ENCODE data around the gene ARPC5L. TPM values are rescaled to one million over a fixed set of nuclear protein-coding genes. Genes with fewer than 3 reads are reported as not detected.

Gene ARPC5L
- total and polyA plus RNA-seq, 2 of the 8 experiments (the other 6 are each of a cell fraction or from before 2014, with no cell fraction given) = 34.1 to 50.6 TPM

GRCh38 chr9:124812441-124812876 is 49.5 kb upstream of the ARPC5L start:
- H3K4me3 ChIP-seq (ENCODE audit: extremely low read depth in 1 of 4, insufficient read depth in 2 of 4, low read depth in 3 of 4, low read length in 4 of 4) = no peak overlapping the region
- H2BK120ac ChIP-seq (replicated peaks; ENCODE audit: low read depth, low read length) = no peak overlapping the region
- peaks cover 10 to 25% (median 16%) of the 10 kb centered on the region in 4 experiments for H3K4me1 ChIP-seq (replicated peaks in 1 of 4; ENCODE audit: control insufficient read depth in 3 of 4, insufficient read depth in 4 of 4, low read length in 3 of 4)
- no peak overlapping the region for H3K23ac ChIP-seq (ENCODE audit: insufficient read length)
- no peaks in the 10 kb centered on the region for H3K36me3 ChIP-seq (ENCODE audit: control insufficient read depth in 2 of 4, insufficient read depth in 4 of 4, low read length in 3 of 4)
- H3K9me3 ChIP-seq (ENCODE audit: insufficient read depth in 2 of 2, low read depth in 1 of 2, low read length in 1 of 2) = no peaks in the 10 kb centered on the region
- H4K8ac ChIP-seq (ENCODE audit: extremely low read depth, insufficient read depth, low read length) = no peak overlapping the region
- H2BK15ac ChIP-seq (ENCODE audit: low read length) = no peak overlapping the region
- H3K14ac ChIP-seq (ENCODE audit: insufficient read length) = no peak overlapping the region
- H3K4me2 ChIP-seq (ENCODE audit: insufficient read depth in 1 of 2, low read depth in 2 of 2, low read length in 2 of 2) = no peak overlapping the region
- DNase-seq (ENCODE audit: low read depth in 1 of 2, low spot score in 2 of 2) (peak in 1 of 2 experiments; percentile 64), FAIRE-seq (no peak)
- WGBS, 2 experiments (ENCODE audit: extremely low coverage in 1 of 2, insufficient coverage in 1 of 2, insufficient read length in 1 of 2, insufficient replicate concordance in 2 of 2, low coverage in 1 of 2, low lambda C conversion rate in 2 of 2, missing lambda C conversion rate in 1 of 2) = 85% methylated on average over 6 of the region's 6 CpGs; no CpG with 5 or more reads in 1 of the 2 experiments
- no peak overlapping the region for H3K56ac ChIP-seq (replicated peaks; ENCODE audit: insufficient read length, low read depth, low read length)
- H2AFZ ChIP-seq (ENCODE audit: low read length) = no peak overlapping the region
- H4K91ac ChIP-seq (replicated peaks; ENCODE audit: insufficient read length, low read length) = no peak overlapping the region
- H4K20me1 ChIP-seq (replicated peaks in 1 of 2; ENCODE audit: control insufficient read depth in 1 of 2, insufficient read depth in 2 of 2, low read length in 2 of 2) = no peaks in the 10 kb centered on the region
- H3K27me3 ChIP-seq (replicated peaks in 1 of 4; ENCODE audit: control insufficient read depth in 3 of 4, extremely low read depth in 1 of 4, insufficient read depth in 3 of 4, low read length in 3 of 4) = no peaks in the 10 kb centered on the region
- POLR2A ChIA-PET (ENCODE audit: partially characterized antibody) = interaction anchor here (0.6 to 5.9 kb wide), 6 partner anchors 12 to 50 kb away, joined by 3 to 23 read pairs (median 4); partner anchors contain the start of genes ARPC5L and RPL35
- H2AK5ac ChIP-seq (ENCODE audit: low read depth, low read length) = no peak overlapping the region
- no peak overlapping the region for H2BK12ac ChIP-seq (ENCODE audit: low read depth, low read length)
- H2BK20ac ChIP-seq (ENCODE audit: low read length) = no peak overlapping the region
- no peak overlapping the region for H3K4ac ChIP-seq (replicated peaks; ENCODE audit: insufficient read length, low read depth, low read length)
- H3K18ac ChIP-seq (ENCODE audit: extremely low read depth, low read length) = no peak overlapping the region
- CTCF ChIA-PET (ENCODE audit: partially characterized antibody) = interaction anchor here (0.5 to 65.2 kb wide), 13 partner anchors 10 to 37 kb away, joined by 3 to 1529 read pairs (median 3); partner anchors contain the start of genes ARPC5L, NR6A1, OLFML2A and RPL35
- no peaks in the 10 kb centered on the region for H3K79me1 ChIP-seq (ENCODE audit: low read depth, low read length)
- no peak overlapping the region for H3K9ac ChIP-seq (replicated peaks in 1 of 4; ENCODE audit: extremely low read depth in 1 of 4, low read depth in 3 of 4, low read length in 3 of 4)
- TF ChIP-seq JUN (IDR thresholded peaks at IDR 0.05; ENCODE audit: low read depth, low read length) (no peak), SP1 (IDR thresholded peaks at IDR 0.05; ENCODE audit: low read depth, low read length) (no peak), JUND (IDR thresholded peaks at IDR 0.05; ENCODE audit: low read length) (0 out of 2 replicates have a peak, but pooled peaks have one; percentile 30), SAP30 (IDR thresholded peaks at IDR 0.05; ENCODE audit: insufficient read depth, insufficient replicate concordance, low read length) (no peak), NRF1 (IDR thresholded peaks at IDR 0.05; ENCODE audit: low read depth, low read length) (no peak), RFX5 (IDR thresholded peaks at IDR 0.05; ENCODE audit: borderline replicate concordance, low read depth, low read length) (no peak)
- peaks cover 2% of the 10 kb centered on the region; the same call in 1 of the 2 replicates for H3K23me2 ChIP-seq (ENCODE audit: low read depth, low read length)
- H4K5ac ChIP-seq (ENCODE audit: insufficient read length, low read depth, low read length) = no peak overlapping the region
- H3K79me2 ChIP-seq (ENCODE audit: control insufficient read depth in 1 of 2, insufficient read depth in 2 of 2, low read length in 2 of 2) = no peaks in the 10 kb centered on the region
- H3K27ac ChIP-seq (ENCODE audit: low read depth, low read length) = no peak overlapping the region
- no peak overlapping the region for H2BK5ac ChIP-seq (ENCODE audit: low read depth, low read length)

Measured in H1 (cell line).